ENCODE measurements around the gene KLHL26.

- TF ChIP-seq POLR2AphosphoS5 (IDR thresholded peaks at IDR 0.05; ENCODE audit: insufficient read depth in 1 of 2, low read depth in 1 of 2) = no peak
- no peak for TF ChIP-seq CTCF (IDR thresholded peaks at IDR 0.05)
- TF ChIP-seq POLR2A (IDR thresholded peaks at IDR 0.05) = no peak
Measured at GRCh38 chr19:18662972-18663732, 26.3 kb downstream of the KLHL26 start.

Measured in vagina (tissue), 2 donors.